H1 (cell line): Measurements from ENCODE around the gene USP17L22. TPM values are rescaled to one million over a fixed set of nuclear protein-coding genes. Genes with fewer than 3 reads are reported as not detected.
"Not testable (repeated sequence)": the region's sequence is repeated elsewhere in the genome, so short reads cannot be mapped to it uniquely, and the experiment has no call there.

Experiments
- CTCF ChIA-PET: fragments of 300-600 bp; sonication (Branson Sonifier 250); formaldehyde crosslinking; loops from one replicate; lab custom pipeline; 2021; ENCODE audit not compliant: partially characterized antibody; lab: Charles Lee
- POLR2A ChIA-PET: fragments of 300-600 bp; sonication (Branson Sonifier 250); formaldehyde crosslinking; loops from one replicate; lab custom pipeline; 2021; ENCODE audit warnings: inconsistent platforms; ENCODE audit not compliant: partially characterized antibody; lab: Charles Lee
- DNase-seq, 2 experiments: peaks; one replicate each; pipeline versions ENCODE4 v3.0.0 to v3.0.0-alpha.2; 2010 to 2022; ENCODE audit warnings: low spot score in 2 of 2, low read depth in 1 of 2, mixed read lengths in 1 of 2
- FAIRE-seq: peaks from 2 replicates; lab custom pipeline; 2011; peaks lifted over from hg19 to GRCh38; lab: Jason Lieb, UNC
- H2AFZ ChIP-seq: 2 replicates; pipeline ENCODE4 v1.8.1; 2012; ENCODE audit warnings: low read length, inconsistent platforms
- H2AK5ac ChIP-seq: 2 replicates; pipeline ENCODE4 v1.6.1; 2013; ENCODE audit warnings: low read depth, low read length
- H2BK120ac ChIP-seq: replicated peaks from 2 replicates; pipeline ENCODE3; 2013; ENCODE audit warnings: low read depth, low read length, inconsistent platforms
- H2BK12ac ChIP-seq: 2 replicates; pipeline ENCODE4 v1.6.1; 2013; ENCODE audit warnings: low read depth, low read length
- H2BK15ac ChIP-seq: 2 replicates; pipeline ENCODE4 v1.6.1; 2013; ENCODE audit warnings: low read length
- H2BK20ac ChIP-seq: 2 replicates; pipeline ENCODE4 v1.6.1; 2013; ENCODE audit warnings: low read length
- H2BK5ac ChIP-seq: 2 replicates; pipeline ENCODE4 v1.6.1; 2013; ENCODE audit warnings: low read depth, low read length
- H3K14ac ChIP-seq: 2 replicates; pipeline ENCODE4 v1.6.1; 2013; ENCODE audit warnings: inconsistent platforms; ENCODE audit not compliant: insufficient read length
- H3K18ac ChIP-seq: 2 replicates; pipeline ENCODE4 v1.6.1; 2013; ENCODE audit warnings: low read length; ENCODE audit errors: extremely low read depth
- H3K23ac ChIP-seq: 2 replicates; pipeline ENCODE4 v1.6.1; 2013; ENCODE audit warnings: inconsistent platforms; ENCODE audit not compliant: insufficient read length
- H3K23me2 ChIP-seq: 2 replicates; pipeline ENCODE4 v1.6.1; 2013; ENCODE audit warnings: low read depth, low read length
- H3K27ac ChIP-seq: 2 replicates; pipeline ENCODE4 v1.6.1; 2011; ENCODE audit warnings: low read depth, low read length, inconsistent platforms
- H3K27me3 ChIP-seq, 4 experiments: replicated peaks in 1 of 4; 1 replicate in 1 of 4; 2 replicates in 3 of 4; pipeline versions ENCODE4 v1.6.1 to v1.8.1; 2011 to 2013; ENCODE audit warnings: low read length in 3 of 4, mild to moderate bottlenecking in 3 of 4, inconsistent platforms in 2 of 4, mixed read lengths in 2 of 4, moderate library complexity in 1 of 4; ENCODE audit not compliant: control insufficient read depth in 3 of 4, insufficient read depth in 3 of 4; ENCODE audit errors: extremely low read depth in 1 of 4
- H3K36me3 ChIP-seq, 4 experiments: 2 replicates each; pipeline versions ENCODE4 v1.6.1 to v1.8.1; 2011 to 2013; ENCODE audit warnings: mild to moderate bottlenecking in 4 of 4, low read length in 3 of 4, moderate library complexity in 2 of 4, control low read depth in 1 of 4, inconsistent platforms in 1 of 4; ENCODE audit not compliant: insufficient read depth in 4 of 4, control insufficient read depth in 2 of 4
- H3K4ac ChIP-seq: replicated peaks from 2 replicates; pipeline ENCODE3; 2013; ENCODE audit warnings: low read length, low read depth, mixed read lengths, inconsistent platforms; ENCODE audit not compliant: insufficient read length
- H3K4me1 ChIP-seq, 4 experiments: replicated peaks in 1 of 4; 1 replicate in 1 of 4; 2 replicates in 3 of 4; pipeline versions ENCODE4 v1.6.1 to v1.8.1; 2011 to 2013; ENCODE audit warnings: low read length in 3 of 4, inconsistent platforms in 2 of 4, mixed read lengths in 1 of 4; ENCODE audit not compliant: insufficient read depth in 4 of 4, control insufficient read depth in 3 of 4
- H3K4me2 ChIP-seq, 2 experiments: 2 replicates each; pipeline versions ENCODE4 v1.6.1 to v1.8.1; 2011 to 2013; ENCODE audit warnings: low read depth in 2 of 2, low read length in 2 of 2, control low read depth in 1 of 2, inconsistent platforms in 1 of 2, mild to moderate bottlenecking in 1 of 2; ENCODE audit not compliant: insufficient read depth in 1 of 2
- H3K4me3 ChIP-seq, 4 experiments: fragments of 200-600, 300-600 bp in 1 of 4; sonication (generic), shearing (Covaris generic), sonication (Bioruptor Twin) in 1 of 4; 2 replicates each; pipeline versions ENCODE4 v1.5.1 to v1.8.1; 2011 to 2016; ENCODE audit warnings: low read length in 4 of 4, low read depth in 3 of 4, control low read depth in 2 of 4, inconsistent platforms in 2 of 4, mild to moderate bottlenecking in 2 of 4, mixed read lengths in 1 of 4, moderate library complexity in 1 of 4; ENCODE audit not compliant: insufficient read depth in 2 of 4; ENCODE audit errors: extremely low read depth in 1 of 4
- H3K56ac ChIP-seq: replicated peaks from 2 replicates; pipeline ENCODE3; 2013; ENCODE audit warnings: low read depth, mild to moderate bottlenecking, mixed read lengths, low read length, inconsistent platforms; ENCODE audit not compliant: insufficient read length
- H3K79me1 ChIP-seq: 2 replicates; pipeline ENCODE4 v1.6.1; 2013; ENCODE audit warnings: low read depth, low read length, control low read depth
- H3K79me2 ChIP-seq, 2 experiments: 2 replicates each; pipeline versions ENCODE4 v1.6.1 to v1.8.1; 2012 to 2013; ENCODE audit warnings: low read length in 2 of 2, mild to moderate bottlenecking in 2 of 2, inconsistent platforms in 1 of 2; ENCODE audit not compliant: insufficient read depth in 2 of 2, control insufficient read depth in 1 of 2
- H3K9ac ChIP-seq, 4 experiments: replicated peaks in 1 of 4; 1 replicate in 1 of 4; 2 replicates in 3 of 4; pipeline versions ENCODE4 v1.6.1 to v1.8.1; 2011 to 2013; ENCODE audit warnings: low read depth in 3 of 4, low read length in 3 of 4, control low read depth in 2 of 4, mild to moderate bottlenecking in 2 of 4, moderate library complexity in 2 of 4, inconsistent platforms in 1 of 4; ENCODE audit errors: extremely low read depth in 1 of 4
- H3K9me3 ChIP-seq, 2 experiments: 2 replicates each; pipeline versions ENCODE4 v1.6.1 to v1.8.1; 2012 to 2013; ENCODE audit warnings: mild to moderate bottlenecking in 2 of 2, moderate library complexity in 2 of 2, control low read depth in 1 of 2, inconsistent platforms in 1 of 2, low read depth in 1 of 2, low read length in 1 of 2, mixed read lengths in 1 of 2; ENCODE audit not compliant: insufficient read depth in 2 of 2
- H4K20me1 ChIP-seq, 2 experiments: replicated peaks in 1 of 2; 2 replicates each; pipeline versions ENCODE3 to v1.8.1; 2011 to 2013; ENCODE audit warnings: inconsistent platforms in 2 of 2, low read length in 2 of 2, mild to moderate bottlenecking in 1 of 2; ENCODE audit not compliant: insufficient read depth in 2 of 2, control insufficient read depth in 1 of 2
- H4K5ac ChIP-seq: 2 replicates; pipeline ENCODE4 v1.6.1; 2013; ENCODE audit warnings: low read length, low read depth, mixed read lengths, inconsistent platforms; ENCODE audit not compliant: insufficient read length
- H4K8ac ChIP-seq: 2 replicates; pipeline ENCODE4 v1.8.0; 2013; ENCODE audit warnings: mild to moderate bottlenecking, moderate library complexity, low read length, inconsistent platforms; ENCODE audit not compliant: insufficient read depth; ENCODE audit errors: extremely low read depth
- H4K91ac ChIP-seq: replicated peaks from 2 replicates; pipeline ENCODE3; 2013; ENCODE audit warnings: low read length, mixed read lengths, inconsistent platforms; ENCODE audit not compliant: insufficient read length
- WGBS, 2 experiments: shearing (Covaris generic) in 1 of 2; methylation state at CpG; one replicate each; pipeline versions ENCODE4 v1.1.6 to v1.1.7; 2013 to 2015; ENCODE audit warnings: low lambda C conversion rate in 2 of 2, mixed read lengths in 2 of 2, inconsistent platforms in 1 of 2, low coverage in 1 of 2, missing lambda C conversion rate in 1 of 2; ENCODE audit not compliant: insufficient replicate concordance in 2 of 2, insufficient coverage in 1 of 2, insufficient read length in 1 of 2; ENCODE audit errors: extremely low coverage in 1 of 2, missing lambda C conversion rate in 1 of 2; 5-methylcytosine and 5-hydroxymethylcytosine counted together
- polyA plus RNA-seq, 7 experiments: library from polyadenylated mRNA; depleted of rRNA in 3 of 7; stranded (reverse) in 5 of 7; unstranded in 2 of 7; fragments of >200 nt in 5 of 7; fragments of 200-250 nt in 2 of 7; gene quantifications; 1 replicate in 5 of 7; 2 replicates in 1 of 7; 4 replicates in 1 of 7; pipeline versions ENCODE4 v1.2.1 to v1.2.3, GENCODE V29; 2011 to 2013; ENCODE audit warnings: missing spikeins in 2 of 7, mixed read lengths in 2 of 7
- total RNA-seq: library from RNA; stranded (reverse); fragmentation: NEBNext Ultra II Directional; extraction: Animal tissue kit (Norgen Biotek cat#: 25700); gene quantifications from 2 replicates; pipeline ENCODE4 v1.2.1, GENCODE V29; 2021

The USP17L22 gene
- total and polyA plus RNA-seq, 2 of the 8 experiments (the other 6 are each of a cell fraction or from before 2014, with no cell fraction given) = not detected

GRCh38 chr4:9224596-9224995 is 42.8 kb upstream of the USP17L22 start, which contains the start of gene USP17L13:
Gene USP17L13 (plus strand): TSS chr4:9224896. CDS start chr4:9224896, 0 bp downstream.
- POLR2A ChIA-PET = not testable (repeated sequence)

GRCh38 chr4:9230249-9230648 is 37.2 kb upstream of the USP17L22 start:
- H3K79me2 ChIP-seq, H3K9ac ChIP-seq, H3K4me3 ChIP-seq, H4K8ac ChIP-seq, H3K4me1 ChIP-seq, H3K36me3 ChIP-seq, H4K5ac ChIP-seq, POLR2A ChIA-PET, H3K27me3 ChIP-seq, H4K20me1 ChIP-seq, H3K27ac ChIP-seq, H3K23ac ChIP-seq, H2BK120ac ChIP-seq, H2AK5ac ChIP-seq, H3K4me2 ChIP-seq, H2AFZ ChIP-seq, H3K4ac ChIP-seq, H3K14ac ChIP-seq, CTCF ChIA-PET, H4K91ac ChIP-seq, FAIRE-seq, H3K56ac ChIP-seq, H3K23me2 ChIP-seq, H3K79me1 ChIP-seq, H3K9me3 ChIP-seq, H3K18ac ChIP-seq, DNase-seq, H2BK12ac ChIP-seq, H2BK20ac ChIP-seq, H2BK5ac ChIP-seq, H2BK15ac ChIP-seq: not testable (repeated sequence)
- WGBS, 2 experiments = 83% methylated on average over 5 of the region's 8 CpGs; no CpG with 5 or more reads in 1 of the 2 experiments

More at GRCh38 chr4:9224596-9224995, 42.8 kb upstream of the USP17L22 start, which contains the start of gene USP17L13:
- H4K20me1 ChIP-seq, H4K91ac ChIP-seq, H2AFZ ChIP-seq, H3K18ac ChIP-seq, H3K36me3 ChIP-seq, FAIRE-seq, H2BK20ac ChIP-seq, H3K79me1 ChIP-seq, H3K4me1 ChIP-seq, H3K23ac ChIP-seq, H3K56ac ChIP-seq, H2BK120ac ChIP-seq, H3K14ac ChIP-seq, H3K79me2 ChIP-seq, H3K27ac ChIP-seq, H3K4me2 ChIP-seq, CTCF ChIA-PET, H3K4me3 ChIP-seq, DNase-seq, H3K27me3 ChIP-seq, H2AK5ac ChIP-seq, H2BK15ac ChIP-seq, H3K9ac ChIP-seq, H3K23me2 ChIP-seq, H4K5ac ChIP-seq, H3K4ac ChIP-seq, H4K8ac ChIP-seq, H2BK12ac ChIP-seq, H2BK5ac ChIP-seq, H3K9me3 ChIP-seq: not testable (repeated sequence)
- no CpG with 5 or more reads among the region's 14 CpGs for WGBS, 2 experiments
